MCF 10A (cell line): ENCODE measurements around the gene IL5RA. TPM values are rescaled to one million over a fixed set of nuclear protein-coding genes. Genes with fewer than 3 reads are reported as not detected.

Experiments used
- BruUV-seq: library from RNA; stranded (reverse); fragments of 400-500 nt; replicated peaks from 2 replicates; lab custom pipeline; 2021; lab: Mats Ljungman, UMichigan
- CTCF ChIA-PET: fragments of 300-600 bp; sonication (Branson Sonifier 250); formaldehyde crosslinking; extraction: SDS; loops from one replicate; lab custom pipeline; 2021; ENCODE audit warnings: antibody characterized with exemption, inconsistent platforms; lab: Yijun Ruan, JAX
- POLR2A ChIA-PET: fragments of 300-600, 350-650 bp; sonication (Branson Sonifier 250); formaldehyde crosslinking; extraction: SDS; loops from one replicate; lab custom pipeline; 2020; ENCODE audit warnings: antibody characterized with exemption, inconsistent platforms; lab: Yijun Ruan, JAX
- DNase-seq: peaks from one replicate; pipeline ENCODE4 v3.0.0-alpha.2; 2018; ENCODE audit not compliant: unreplicated experiment
- H3K27ac Mint-ChIP-seq: one replicate; pipeline ENCODE4 v1.8.0; 2022; ENCODE audit warnings: mild to moderate bottlenecking, low read depth, mixed read lengths; ENCODE audit not compliant: unreplicated experiment
- H3K27me3 Mint-ChIP-seq: one replicate; pipeline ENCODE4 v1.8.0; 2022; ENCODE audit warnings: mixed read lengths; ENCODE audit not compliant: insufficient read depth, unreplicated experiment
- H3K36me3 Mint-ChIP-seq: one replicate; pipeline ENCODE4 v1.8.0; 2022; ENCODE audit warnings: mild to moderate bottlenecking, moderate library complexity, mixed read lengths; ENCODE audit not compliant: insufficient read depth, unreplicated experiment
- H3K4me1 Mint-ChIP-seq: one replicate; pipeline ENCODE4 v1.8.0; 2022; ENCODE audit warnings: mixed read lengths; ENCODE audit not compliant: insufficient read depth, unreplicated experiment
- H3K4me3 Mint-ChIP-seq: one replicate; pipeline ENCODE4 v1.8.0; 2022; ENCODE audit warnings: mild to moderate bottlenecking, moderate library complexity, mixed read lengths; ENCODE audit not compliant: unreplicated experiment
- H3K9me3 Mint-ChIP-seq: one replicate; pipeline ENCODE4 v1.8.0; 2022; ENCODE audit warnings: mixed read lengths; ENCODE audit not compliant: unreplicated experiment
- CTCF ChIP-seq: fragments of 200-600 bp; IDR thresholded peaks from one replicate; pipeline ENCODE4 v1.8.0; 2022; ENCODE audit warnings: antibody characterized with exemption, mild to moderate bottlenecking; ENCODE audit not compliant: unreplicated experiment
- intact Hi-C: fragments of 100-400 bp; cut with micrococcal nuclease; formaldehyde crosslinking; loops from 2 replicates; pipeline ENCODE4 v1.14.1; 2022
- total RNA-seq: library from RNA; stranded (reverse); gene quantifications from 2 replicates; pipeline ENCODE4 v1.2.3, GENCODE V29; 2022

IL5RA gene
- total RNA-seq, 1 experiment from 2014 or later, result not detected

- intact Hi-C loops, result no loop called here
- no TSS peak for BruUV-seq
- Mint-ChIP-seq H3K36me3 (no peaks in the 10 kb centered on the region), H3K4me1 (no peaks in the 10 kb centered on the region), H3K9me3 (no peaks in the 10 kb centered on the region), H3K4me3 (no peak overlapping the region), H3K27me3 (peaks cover 21% of the 10 kb centered on the region), H3K27ac (no peak overlapping the region)
- no peak for TF ChIP-seq CTCF
- CTCF ChIA-PET, result no interaction called here
- POLR2A ChIA-PET, result no interaction called here
- no peak for DNase-seq
These were observed 29.9 kb downstream of the IL5RA start for GRCh38 chr3:3080309-3080708.

GRCh38 chr3:3074551-3075257 lies 35.5 kb downstream of the IL5RA start:
- BruUV-seq, result no TSS peak
- ChIA-PET POLR2A (no interaction called here), CTCF (interaction anchor here (0.5 to 1.5 kb wide), 2 partner anchors 8 to 1814 kb away, joined by 3 to 8 read pairs; no protein-coding TSS in a partner anchor)
- no peaks in the 10 kb centered on the region for H3K36me3 Mint-ChIP-seq
- H3K4me3 Mint-ChIP-seq, result no peak overlapping the region
- intact Hi-C loops, result no loop called here
- H3K27me3 Mint-ChIP-seq, result peaks cover 20% of the 10 kb centered on the region
- DNase-seq, result no peak
- no peak for TF ChIP-seq CTCF
- H3K9me3 Mint-ChIP-seq, result no peaks in the 10 kb centered on the region
- peaks cover 3% of the 10 kb centered on the region for H3K4me1 Mint-ChIP-seq
- H3K27ac Mint-ChIP-seq, result no peak overlapping the region

GRCh38 chr3:3071136-3071535 lies 39.0 kb downstream of the IL5RA start:
- BruUV-seq, result no TSS peak
- no peaks in the 10 kb centered on the region for H3K9me3 Mint-ChIP-seq
- CTCF ChIA-PET, result interaction anchor here (1.1 to 1.6 kb wide), 2 partner anchors 13 to 16 kb away, joined by 3 read pairs; no protein-coding TSS in a partner anchor
- no peak for DNase-seq
- no peaks in the 10 kb centered on the region for H3K36me3 Mint-ChIP-seq
- no peaks in the 10 kb centered on the region for H3K27me3 Mint-ChIP-seq
- H3K4me1 Mint-ChIP-seq, result peaks cover 17% of the 10 kb centered on the region
- POLR2A ChIA-PET, result no interaction called here
- H3K4me3 Mint-ChIP-seq, result no peak overlapping the region
- H3K27ac Mint-ChIP-seq, result no peak overlapping the region
- intact Hi-C loops, result no loop called here
- no peak for TF ChIP-seq CTCF

- TF ChIP-seq CTCF, result no peak
- Mint-ChIP-seq H3K27ac (peak overlapping the region; percentile 36), H3K9me3 (no peaks in the 10 kb centered on the region), H3K36me3 (no peaks in the 10 kb centered on the region), H3K4me3 (no peak overlapping the region), H3K4me1 (peaks cover 22% of the 10 kb centered on the region), H3K27me3 (no peaks in the 10 kb centered on the region)
- CTCF ChIA-PET, result interaction anchor here (0.6 to 0.8 kb wide), 3 partner anchors 640 to 1246 kb away, joined by 3 read pairs; no protein-coding TSS in a partner anchor
- POLR2A ChIA-PET, result interaction anchor here (0.7 to 1.0 kb wide), 2 partner anchors 13 to 93 kb away, joined by 3 to 4 read pairs; no protein-coding TSS in a partner anchor
- peak; percentile 55 for DNase-seq
- BruUV-seq, result no TSS peak
- intact Hi-C loops, result no loop called here
These were observed 40.5 kb downstream of the IL5RA start for GRCh38 chr3:3069723-3070122.
